NK-92 treated with Interleukin-12 subunit alpha and Interleukin-12 subunit beta, amount 100 ng/mL, for 24 hours (cell line): ENCODE measurements around the gene TFPI.
"Not testable (repeated sequence)": the region's sequence is repeated elsewhere in the genome, so short reads cannot be mapped to it uniquely, and the experiment has no call there.

Source experiments
- DNase-seq: peaks from one replicate; lab custom pipeline; 2025; lab: John Stamatoyannopoulos, UW

Gene TFPI

DNA sequence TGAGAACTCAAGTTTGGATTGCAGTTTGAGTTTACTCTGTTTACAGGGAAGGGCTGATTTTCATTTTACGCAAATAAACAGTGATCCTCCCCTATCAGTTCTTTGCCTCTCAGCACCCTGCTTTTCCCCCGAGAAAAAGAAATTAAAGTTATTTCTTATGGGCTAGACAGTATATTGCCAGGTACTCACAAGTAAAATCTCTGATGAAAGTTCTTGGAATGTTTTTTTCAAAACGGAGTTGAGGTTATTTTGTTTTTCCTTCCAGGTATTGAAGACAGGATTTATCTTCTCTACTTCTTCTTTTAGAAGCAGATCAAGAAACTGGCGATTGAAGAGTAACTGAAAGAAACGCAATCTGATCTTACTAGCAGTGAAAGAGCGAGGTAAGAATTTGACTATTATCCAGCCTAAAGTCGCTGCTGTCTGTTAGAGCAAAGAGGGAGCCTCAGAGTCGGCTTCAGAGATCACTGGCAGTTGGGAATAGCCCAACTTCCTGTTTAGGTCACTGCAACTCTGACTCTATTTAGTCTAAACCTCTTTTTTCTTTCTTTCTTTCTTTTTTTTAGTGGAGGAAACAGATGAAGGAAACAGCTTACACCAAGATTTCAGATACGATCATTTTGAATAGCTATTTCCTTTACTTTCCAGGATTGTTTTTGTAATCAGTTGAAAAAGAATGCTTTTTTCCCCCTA lies at the start of gene TFPI:
Gene TFPI, minus strand, starts transcription at position 425 of the 693 bp plus-strand sequence. CDS start 50,667 bp downstream, outside the sequence.
- DNase-seq = no peak

DNA sequence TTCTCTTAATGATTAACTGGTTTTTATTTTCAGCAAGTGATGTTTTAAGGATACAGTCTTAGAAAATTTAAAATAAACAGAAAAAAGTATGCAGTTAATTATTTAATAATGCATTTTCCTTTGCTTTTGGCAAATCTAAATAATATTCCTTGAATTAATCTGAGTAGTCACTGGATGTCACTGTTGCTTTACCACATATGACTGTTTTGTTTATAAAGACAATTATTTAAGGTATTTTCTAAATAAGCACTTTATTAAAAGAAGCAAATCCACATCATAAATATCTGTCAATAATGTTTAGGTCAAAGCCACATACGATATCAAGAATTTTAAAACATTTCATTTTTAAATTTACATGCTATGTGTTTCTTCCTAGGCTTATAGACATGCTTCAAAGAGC lies 40.6 kb upstream of the TFPI start:
- no peak for DNase-seq

DNA sequence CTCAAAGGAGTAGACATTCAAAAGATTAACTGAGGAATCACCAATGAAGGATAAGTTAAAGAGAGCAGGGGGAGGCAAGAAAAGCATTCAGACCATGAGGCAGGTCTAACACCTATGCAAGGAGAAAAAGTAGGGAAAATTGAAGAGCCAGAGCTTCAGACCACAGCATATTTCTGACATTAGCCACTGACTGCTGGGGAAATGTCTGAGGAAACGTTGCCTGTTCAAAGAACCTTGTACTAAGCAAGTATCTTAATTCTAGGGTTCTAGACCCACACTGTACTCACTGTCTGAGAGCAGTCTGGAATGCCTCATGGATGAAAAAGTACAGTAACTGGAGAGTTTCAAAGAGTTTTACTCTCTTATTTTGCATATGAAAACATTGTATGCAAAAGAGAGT lies 39.5 kb upstream of the TFPI start:
- no peak for DNase-seq

DNA sequence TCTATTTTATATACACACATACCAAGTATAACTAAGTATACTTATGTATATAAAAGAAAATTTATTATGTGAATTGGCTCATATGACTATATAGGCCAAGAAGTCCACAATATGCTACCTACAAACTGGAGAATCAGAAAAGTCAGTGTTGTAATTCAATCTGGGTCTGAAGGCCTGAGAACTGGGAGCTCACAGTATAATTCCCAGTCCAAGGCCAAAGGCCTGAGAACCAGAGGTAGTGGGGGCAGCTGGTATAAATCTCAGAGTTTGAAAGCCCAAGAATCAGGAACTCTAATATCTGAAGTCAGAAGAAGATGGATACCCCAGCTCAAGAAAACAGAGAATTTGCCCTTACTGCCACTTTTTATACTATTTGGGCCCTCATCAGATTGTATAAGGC lies 38.9 kb upstream of the TFPI start:
- no peak for DNase-seq

DNA sequence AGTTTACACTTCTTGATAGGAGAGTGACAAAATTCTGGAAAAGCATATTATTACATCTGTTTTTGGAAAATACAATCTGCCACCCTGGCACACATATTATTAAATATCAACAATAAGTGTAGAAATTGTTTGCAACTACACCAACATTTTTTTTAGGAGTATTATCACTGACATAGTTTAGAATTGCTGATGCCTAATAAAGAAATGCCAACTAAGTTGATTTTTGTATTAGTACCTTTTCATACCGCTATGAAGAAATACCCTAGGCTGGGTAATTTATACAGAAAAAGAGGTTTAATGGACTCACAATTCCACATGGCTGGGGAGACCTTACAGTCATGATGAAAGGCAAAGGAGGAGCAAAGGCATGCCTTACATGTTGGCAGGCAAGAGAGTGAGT lies 35.9 kb upstream of the TFPI start:
- no peak for DNase-seq

DNA sequence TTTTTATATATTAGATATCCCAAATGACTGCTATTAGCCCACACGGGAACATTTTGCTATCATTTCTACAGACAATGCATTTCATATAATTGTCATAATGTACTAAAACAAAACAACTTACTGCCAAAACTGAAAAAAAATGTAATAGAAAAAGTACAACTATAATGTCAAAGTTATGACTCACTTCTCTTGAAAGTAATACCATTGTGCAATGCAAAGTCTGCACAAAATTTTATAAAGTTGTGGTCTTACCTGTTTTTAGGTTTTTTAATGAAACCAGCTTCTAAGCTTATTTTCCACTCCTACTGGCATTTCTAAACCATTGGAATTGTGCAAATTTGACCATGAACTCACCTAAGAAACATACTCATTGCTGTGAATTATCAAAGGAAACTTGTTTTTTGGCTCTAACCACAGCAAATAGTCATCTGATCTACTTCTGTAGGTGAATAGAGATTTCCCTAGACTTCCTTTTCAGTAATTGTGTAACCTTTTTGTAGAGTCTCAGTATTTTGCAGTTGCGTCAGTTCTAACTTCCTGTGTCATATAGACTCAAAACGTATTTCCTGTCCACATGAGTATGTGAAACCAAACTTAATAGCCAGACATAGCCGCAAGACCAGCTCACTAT lies 31.9 kb upstream of the TFPI start:
- DNase-seq = no peak

DNA sequence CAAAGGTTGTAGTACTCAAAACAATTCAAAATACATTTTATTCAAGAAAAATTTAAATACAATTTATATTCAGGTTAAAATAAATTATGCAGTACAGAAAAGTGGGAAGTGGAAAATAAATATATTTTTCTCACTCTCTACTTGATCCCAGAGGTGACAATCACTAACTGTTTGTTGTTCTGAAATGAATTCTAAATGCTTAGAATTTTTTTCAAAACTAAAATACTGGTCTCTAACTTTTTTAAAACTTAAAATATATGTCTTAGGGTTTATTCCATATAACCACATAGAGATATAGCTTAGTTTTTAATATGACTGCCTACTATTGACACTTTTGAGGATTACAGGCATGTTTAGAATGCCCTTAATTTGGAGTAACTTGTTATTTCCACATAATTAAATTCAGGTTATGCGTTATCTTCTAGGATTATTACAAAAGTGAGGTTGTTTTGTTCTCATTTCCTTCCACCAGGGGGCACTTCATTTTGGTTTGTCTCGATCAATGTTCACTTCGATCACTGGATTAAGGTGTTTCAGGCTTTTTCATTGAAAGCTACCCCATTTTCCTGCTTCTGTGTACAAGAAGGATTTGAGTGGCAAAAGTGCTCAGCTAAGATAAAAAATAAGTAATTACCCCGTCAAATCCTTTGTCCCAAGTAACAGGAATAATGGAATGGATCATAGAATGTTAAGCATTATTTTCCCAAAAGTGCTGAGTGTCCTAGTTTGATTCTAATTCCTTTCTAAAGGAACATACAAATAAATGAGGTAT lies 27.1 kb upstream of the TFPI start:
- no peak for DNase-seq

DNA sequence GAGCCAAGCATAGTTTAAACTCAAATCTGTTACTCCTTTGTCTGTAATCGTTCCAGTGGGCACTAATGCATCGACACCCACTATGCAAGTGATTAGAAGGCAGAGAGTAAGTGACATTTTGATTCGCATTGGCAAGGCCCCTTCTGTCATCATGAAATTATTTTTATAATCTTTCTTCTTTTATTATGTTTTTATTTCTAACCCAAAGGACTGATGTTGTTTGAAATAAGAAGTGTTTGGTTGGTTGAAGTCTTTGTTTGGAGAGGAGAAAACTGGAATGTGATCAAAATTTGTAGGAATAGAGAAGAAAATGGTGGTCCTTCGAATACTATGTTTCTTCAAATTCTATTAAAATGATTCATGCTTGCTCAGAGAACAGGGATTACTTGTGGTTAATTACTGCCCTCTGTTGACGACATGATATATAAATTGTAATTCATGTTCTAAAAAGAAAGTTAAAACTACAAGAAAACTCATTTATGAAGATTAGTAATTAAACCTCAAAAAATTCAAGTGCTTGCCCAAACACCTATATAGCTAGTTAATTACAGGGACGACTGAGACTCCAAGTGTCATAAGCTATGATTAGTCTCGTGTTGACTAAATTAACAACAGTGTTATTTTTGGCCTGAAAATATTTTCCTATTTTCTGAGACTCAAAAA lies 26.4 kb upstream of the TFPI start:
- DNase-seq = no peak

DNA sequence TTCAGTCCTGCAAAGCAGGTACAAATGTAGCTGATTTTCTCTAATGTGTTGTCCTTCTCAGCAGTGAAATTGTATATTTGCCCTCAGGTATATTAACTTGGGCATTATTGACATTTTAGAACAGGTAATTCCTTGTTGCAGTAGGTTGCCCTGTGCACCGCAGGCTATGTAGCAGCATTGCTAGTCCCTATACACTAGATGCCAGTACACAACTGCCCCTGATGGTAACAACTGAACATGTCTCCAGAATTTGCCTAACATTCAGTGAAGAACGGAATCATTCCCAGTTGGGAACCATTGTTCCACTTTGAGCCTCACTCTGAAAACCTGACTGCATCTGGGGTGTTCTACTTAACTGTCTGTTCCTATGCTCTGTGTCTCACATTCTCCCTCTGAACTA lies 23.1 kb upstream of the TFPI start:
- no peak for DNase-seq

DNA sequence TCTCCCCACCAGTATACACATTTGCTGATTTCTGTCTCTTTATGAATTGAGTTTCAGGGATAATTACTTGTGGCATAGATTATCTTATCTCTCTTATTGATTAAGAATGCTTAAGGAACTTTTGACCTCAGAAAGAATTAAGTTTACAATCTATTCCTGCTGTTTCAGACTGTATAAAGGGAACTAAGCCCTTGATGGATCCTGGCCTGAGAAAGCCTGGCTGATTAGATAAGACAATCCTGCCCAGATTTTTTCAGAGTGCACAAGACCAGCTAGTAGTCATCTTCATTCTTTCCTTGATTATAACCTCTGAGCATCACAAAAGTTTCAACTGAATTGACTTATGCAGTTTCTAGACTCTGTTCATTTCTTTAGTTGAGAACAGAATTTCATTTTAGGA lies 22.7 kb upstream of the TFPI start:
- DNase-seq = no peak

DNA sequence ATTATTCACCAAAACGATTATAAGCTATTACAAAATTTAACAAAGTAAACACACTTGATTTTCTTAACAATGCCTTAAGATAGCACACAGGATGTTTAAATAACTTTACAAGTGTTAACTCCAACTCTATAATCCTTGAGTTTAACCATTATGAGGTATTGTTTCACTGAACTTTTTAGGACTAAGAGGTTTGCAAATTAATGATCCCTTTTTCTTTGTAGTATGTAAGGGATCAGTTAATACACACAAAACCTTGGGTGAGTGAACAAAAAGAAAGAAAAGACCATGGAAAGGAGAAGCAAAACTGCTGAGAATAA lies 21.5 kb upstream of the TFPI start:
- DNase-seq = no peak

DNA sequence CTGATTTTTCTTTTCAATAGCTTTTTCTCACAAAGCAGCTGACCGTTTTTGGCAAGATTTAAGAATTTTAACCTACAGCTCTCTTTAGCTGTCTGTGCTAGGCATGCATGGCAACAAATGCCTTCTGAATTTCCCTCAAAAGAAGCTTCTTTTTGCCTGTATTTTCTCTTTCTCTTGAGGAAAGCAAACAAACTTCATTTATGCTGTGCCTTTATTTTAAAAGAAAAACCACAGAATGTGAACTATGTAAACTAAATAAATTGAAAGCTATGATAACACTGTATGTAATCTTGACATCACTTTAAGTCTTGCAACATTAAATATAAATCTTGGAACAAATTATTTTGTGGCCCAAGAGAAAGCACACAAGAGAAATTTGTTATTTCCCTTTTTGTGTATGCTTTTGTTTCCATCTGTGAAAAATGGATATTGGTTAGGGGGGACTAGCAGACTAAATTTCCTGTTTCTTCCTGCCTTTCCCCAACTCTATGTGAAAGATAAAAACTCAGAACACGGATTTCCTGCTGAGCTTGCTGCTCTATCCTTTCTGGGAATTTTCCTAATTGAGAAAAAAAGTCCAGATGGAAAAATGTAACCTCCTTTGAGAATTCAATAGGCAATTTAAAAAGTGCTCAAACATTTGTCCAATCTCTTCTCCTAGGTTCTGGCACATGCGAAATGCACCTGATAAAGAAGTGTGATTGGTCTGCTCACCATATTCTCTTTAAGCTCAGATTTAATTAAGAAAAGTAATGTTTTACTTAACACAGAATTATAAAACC lies 20.9 kb upstream of the TFPI start:
- DNase-seq = no peak

DNA sequence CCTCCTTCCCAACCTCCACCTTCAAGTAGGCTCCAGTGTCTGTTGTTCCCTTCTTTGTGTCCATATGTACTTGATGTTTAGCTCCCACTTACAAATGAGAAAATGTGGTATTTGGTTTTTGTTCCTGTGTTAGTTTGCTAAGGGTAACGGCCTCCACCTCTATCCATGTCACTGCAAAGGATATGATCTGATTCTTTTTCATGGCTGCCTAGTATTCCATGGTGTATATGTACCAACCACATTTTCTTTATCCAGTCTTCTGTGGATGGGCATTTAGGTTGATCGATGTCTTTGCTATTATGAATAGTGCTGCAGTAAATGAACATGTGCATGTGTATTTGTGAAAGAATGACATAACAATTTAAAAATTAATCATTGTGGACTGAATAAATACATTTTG lies 19.5 kb upstream of the TFPI start:
- DNase-seq = no peak

DNA sequence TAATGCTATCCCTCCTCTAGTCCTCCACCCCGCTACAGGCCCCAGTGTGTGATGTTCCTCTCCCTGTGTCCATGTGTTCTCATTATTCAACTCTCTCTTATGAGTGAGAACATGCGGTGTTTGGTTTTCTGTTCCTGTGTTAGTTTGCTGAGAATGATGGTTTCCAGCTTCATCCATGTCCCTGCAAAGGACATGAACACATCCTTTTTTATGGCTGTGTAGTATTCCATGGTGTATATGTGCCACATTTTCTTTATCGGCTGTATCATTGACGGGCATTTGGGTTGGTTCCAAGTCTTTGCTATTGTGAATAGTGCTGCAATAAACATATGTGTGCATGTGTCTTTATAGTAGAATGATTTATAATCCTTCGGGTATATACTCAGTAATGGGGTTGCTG lies 17.8 kb upstream of the TFPI start:
- not testable (repeated sequence) for DNase-seq

DNA sequence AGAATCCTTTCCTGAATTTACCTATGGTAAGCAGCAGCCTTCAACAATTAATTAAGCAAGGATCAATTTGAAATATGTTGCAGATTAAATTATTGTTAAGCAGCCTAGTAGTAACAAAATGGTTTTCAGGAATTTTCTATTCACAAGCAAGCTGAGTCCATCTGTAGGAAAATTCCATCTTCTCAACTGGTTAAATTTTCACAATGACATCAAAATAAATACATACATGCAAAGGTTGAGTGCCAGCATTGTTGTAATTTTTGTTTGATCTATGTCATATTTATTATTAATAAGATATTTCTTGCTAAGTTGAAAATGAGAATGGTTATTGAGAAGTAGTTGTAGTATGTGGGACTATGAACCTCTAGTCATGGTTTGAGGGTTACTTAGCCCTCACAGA lies 15.3 kb upstream of the TFPI start:
- no peak for DNase-seq

DNA sequence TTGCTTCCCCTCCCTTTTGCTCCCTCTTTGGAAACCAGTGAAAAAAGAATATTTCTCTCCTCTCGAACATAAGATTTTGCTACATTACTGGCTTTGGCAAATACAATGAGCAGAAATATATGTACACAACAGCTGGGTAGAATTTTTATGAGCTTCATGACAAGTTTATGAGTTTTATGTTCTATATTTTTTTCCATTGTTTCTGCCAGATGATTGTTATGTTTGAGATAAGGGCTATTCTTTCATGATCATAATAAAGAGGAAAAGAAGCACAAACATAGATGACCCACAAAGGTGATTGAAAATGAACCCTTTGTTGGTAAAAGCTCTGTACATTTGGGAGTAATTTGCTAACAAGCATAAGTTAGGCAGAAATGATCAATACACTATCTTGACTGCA lies 14.8 kb upstream of the TFPI start:
- no peak for DNase-seq

DNA sequence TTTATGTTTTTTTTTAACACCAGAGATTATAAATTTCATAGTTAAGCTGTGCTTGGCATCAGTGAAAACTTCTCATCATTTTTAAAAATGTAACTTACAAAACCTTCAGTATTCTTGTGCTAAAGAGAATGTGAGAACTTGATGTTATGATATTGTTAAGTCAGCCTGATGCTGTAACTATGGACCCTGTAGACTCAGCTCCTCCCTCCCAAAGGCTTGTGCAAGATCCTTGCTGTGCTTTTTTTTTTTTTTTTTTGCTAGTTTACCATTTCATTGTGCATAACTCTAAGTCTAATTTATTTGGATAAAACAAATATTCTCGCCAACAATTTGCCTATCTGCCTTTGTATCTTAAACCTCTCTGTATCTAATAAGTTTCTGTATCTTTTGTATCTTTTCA lies 12.9 kb upstream of the TFPI start:
- DNase-seq = no peak

DNA sequence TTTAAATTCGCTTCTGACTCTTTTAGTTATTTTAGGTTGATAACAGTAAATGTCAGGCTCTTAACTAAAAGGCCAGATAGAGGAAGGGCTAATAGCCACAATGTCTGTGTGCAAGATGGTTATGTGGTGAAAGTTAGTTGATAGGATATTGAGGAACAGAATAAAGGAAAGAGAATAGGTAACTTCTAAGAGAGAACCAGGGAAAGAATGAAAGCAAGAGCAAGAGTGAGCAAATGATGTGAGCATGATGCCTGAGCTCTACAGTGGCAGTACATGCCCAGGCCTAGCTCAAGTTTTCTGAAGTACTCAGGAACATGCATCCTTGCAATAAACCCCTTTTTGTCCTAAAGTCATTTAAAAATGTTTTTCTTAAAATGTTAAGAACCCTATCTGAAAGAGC lies 12.5 kb upstream of the TFPI start:
- DNase-seq = no peak

DNA sequence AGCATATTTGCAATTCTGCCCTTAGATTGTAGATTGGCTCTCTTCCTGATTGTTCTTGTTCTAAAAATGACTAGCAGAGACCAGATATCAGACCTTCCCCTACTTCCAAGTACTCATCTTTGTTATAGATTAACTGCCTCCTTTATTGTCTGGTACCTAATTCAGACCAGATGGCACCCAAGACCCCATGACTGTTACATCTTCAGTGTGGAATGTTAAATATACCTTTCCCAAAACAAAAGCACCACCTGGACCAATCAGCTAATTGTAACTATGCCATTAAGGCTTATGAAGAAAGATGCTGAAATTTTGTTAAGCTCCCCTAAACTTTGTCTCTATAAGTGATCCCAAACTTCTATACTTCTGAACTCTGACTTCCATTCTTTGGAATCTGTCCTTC lies 12.0 kb upstream of the TFPI start:
- DNase-seq = no peak

DNA sequence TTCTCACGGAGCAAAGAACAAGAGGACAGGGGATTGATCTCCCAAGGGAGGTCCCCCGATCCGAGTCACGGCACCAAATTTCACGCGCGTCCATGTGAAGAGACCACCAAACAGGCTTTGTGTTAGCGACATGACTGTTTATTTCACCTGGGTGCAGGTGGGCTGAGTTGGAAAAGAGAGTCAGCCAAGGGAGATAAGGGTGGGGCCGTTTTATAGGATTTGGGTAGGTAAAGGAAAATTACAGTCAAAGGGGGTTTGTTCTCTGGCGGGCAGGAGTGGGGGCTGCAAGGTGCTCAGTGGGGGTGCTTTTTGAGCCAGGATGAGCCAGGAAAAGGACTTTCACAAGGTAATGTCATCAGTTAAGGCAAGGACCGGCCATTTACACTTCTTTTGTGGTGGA lies 11.4 kb upstream of the TFPI start:
- not testable (repeated sequence) for DNase-seq

DNA sequence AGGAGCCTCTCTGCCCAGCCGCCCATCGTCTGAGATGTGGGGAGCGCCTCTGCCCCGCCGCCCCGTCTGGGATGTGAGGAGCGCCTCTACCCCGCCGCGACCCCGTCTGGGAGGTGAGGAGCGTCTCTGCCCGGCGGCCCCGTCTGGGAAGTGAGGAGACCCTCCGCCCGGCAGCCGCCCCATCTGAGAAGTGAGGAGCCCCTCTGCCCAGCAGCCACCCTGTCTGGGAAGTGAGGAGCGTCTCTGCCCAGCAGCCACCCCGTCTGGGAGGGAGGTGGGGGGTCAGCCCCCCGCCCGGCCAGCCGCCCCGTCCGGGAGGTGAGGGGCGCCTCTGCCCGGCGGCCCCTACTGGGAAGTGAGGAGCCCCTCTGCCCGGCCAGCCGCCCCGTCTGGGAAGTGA lies 2.3 kb upstream of the TFPI start:
- not testable (repeated sequence) for DNase-seq

DNA sequence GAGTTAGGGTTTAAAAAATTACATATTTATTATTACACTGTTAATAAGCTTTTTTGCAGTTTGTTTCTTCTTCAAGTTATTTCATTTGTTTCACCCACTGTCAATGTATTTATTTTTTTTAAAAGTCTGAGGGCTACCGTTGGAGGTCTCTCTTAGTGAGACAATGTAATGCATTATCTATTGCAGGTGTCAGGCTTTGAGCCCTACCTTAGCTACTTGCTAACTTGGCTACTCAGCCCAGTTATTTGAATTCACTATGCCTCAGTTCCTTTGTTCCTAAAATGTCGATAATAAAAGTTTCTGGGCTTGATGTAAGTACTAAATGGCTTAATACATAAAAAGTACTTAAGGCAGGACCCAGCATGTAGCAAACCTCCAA lies 458 bp upstream of the TFPI start:
- DNase-seq = no peak
